Neuronal stem cell (in vitro differentiated cells): Measurements from ENCODE around the gene TBX6.

Experiments used
- DNase-seq: peaks from one replicate; pipeline ENCODE4 v3.0.0-alpha.2; 2013; ENCODE audit warnings: low spot score
- H2AFZ ChIP-seq: one replicate; pipeline ENCODE4 v1.6.1; 2013; ENCODE audit warnings: mild to moderate bottlenecking, low read length, inconsistent platforms
- H2AK5ac ChIP-seq: 2 replicates; pipeline ENCODE4 v1.6.1; 2013; ENCODE audit warnings: low read depth, mild to moderate bottlenecking, inconsistent platforms, low read length, moderate library complexity, mixed read lengths
- H2BK120ac ChIP-seq: 2 replicates; pipeline ENCODE4 v1.6.1; 2013; ENCODE audit warnings: low read depth, mild to moderate bottlenecking, inconsistent platforms, low read length, moderate library complexity, mixed read lengths
- H2BK12ac ChIP-seq: one replicate; pipeline ENCODE4 v1.6.1; 2013; ENCODE audit warnings: low read length, inconsistent platforms
- H2BK15ac ChIP-seq: 2 replicates; pipeline ENCODE4 v1.6.1; 2013; ENCODE audit warnings: mild to moderate bottlenecking, low read length, inconsistent platforms, mixed read lengths
- H2BK5ac ChIP-seq: one replicate; pipeline ENCODE4 v1.6.1; 2013; ENCODE audit warnings: inconsistent platforms, mild to moderate bottlenecking, low read length, moderate library complexity
- H3K14ac ChIP-seq: one replicate; pipeline ENCODE4 v1.6.1; 2013; ENCODE audit warnings: low read length, inconsistent platforms
- H3K18ac ChIP-seq: 2 replicates; pipeline ENCODE4 v1.6.1; 2013; ENCODE audit warnings: low read length, inconsistent platforms
- H3K23ac ChIP-seq: 2 replicates; pipeline ENCODE4 v1.6.1; 2013; ENCODE audit warnings: low read depth, mild to moderate bottlenecking, mixed read lengths, low read length, inconsistent platforms; ENCODE audit not compliant: poor library complexity
- H3K27ac ChIP-seq: replicated peaks from 3 replicates; pipeline ENCODE4 v1.5.1; 2013; ENCODE audit warnings: low read length, inconsistent platforms
- H3K27me3 ChIP-seq, 3 experiments: 2 replicates each; pipeline ENCODE4 v1.6.1; 2013; ENCODE audit warnings: low read length in 3 of 3, mild to moderate bottlenecking in 2 of 3, inconsistent platforms in 1 of 3, low read depth in 1 of 3, mixed read lengths in 1 of 3, moderate library complexity in 1 of 3; ENCODE audit not compliant: control insufficient read depth in 3 of 3, insufficient read depth in 3 of 3
- H3K36me3 ChIP-seq, 2 donors: replicated peaks in 1 of 2; 2 replicates each; pipeline ENCODE4 v1.6.1; 2013; ENCODE audit warnings: low read length in 2 of 2; ENCODE audit not compliant: control insufficient read depth in 2 of 2, insufficient read depth in 2 of 2
- H3K4ac ChIP-seq: 2 replicates; pipeline ENCODE4 v1.6.1; 2013; ENCODE audit warnings: inconsistent platforms, mild to moderate bottlenecking, low read length, moderate library complexity
- H3K4me1 ChIP-seq, 2 donors: 1 replicate in 1 of 2; 2 replicates in 1 of 2; pipeline ENCODE4 v1.6.1; 2013; ENCODE audit warnings: low read length in 2 of 2, low read depth in 1 of 2; ENCODE audit not compliant: control insufficient read depth in 2 of 2, insufficient read depth in 1 of 2
- H3K4me2 ChIP-seq: one replicate; pipeline ENCODE4 v1.6.1; 2013; ENCODE audit warnings: mild to moderate bottlenecking, low read length, inconsistent platforms; ENCODE audit not compliant: insufficient read depth, poor library complexity, severe bottlenecking
- H3K4me3 ChIP-seq, 2 donors: 2 replicates each; pipeline ENCODE4 v1.5.1; 2013; ENCODE audit warnings: low read length in 2 of 2, mild to moderate bottlenecking in 2 of 2, inconsistent platforms in 1 of 2, moderate library complexity in 1 of 2
- H3K79me1 ChIP-seq: one replicate; pipeline ENCODE4 v1.6.1; 2013; ENCODE audit warnings: low read depth, mild to moderate bottlenecking, inconsistent platforms, low read length, moderate library complexity
- H3K9ac ChIP-seq: one replicate; pipeline ENCODE4 v1.6.1; 2013; ENCODE audit warnings: mild to moderate bottlenecking, low read depth, low read length, inconsistent platforms; ENCODE audit not compliant: poor library complexity
- H3K9me3 ChIP-seq, 2 donors: replicated peaks in 1 of 2; 2 replicates each; pipeline versions ENCODE3 to v1.6.1; 2013; ENCODE audit warnings: low read length in 2 of 2, mild to moderate bottlenecking in 2 of 2, inconsistent platforms in 1 of 2, low read depth in 1 of 2, mixed read lengths in 1 of 2, moderate library complexity in 1 of 2; ENCODE audit not compliant: control insufficient read depth in 2 of 2, insufficient read depth in 1 of 2
- H4K8ac ChIP-seq: one replicate; pipeline ENCODE4 v1.6.1; 2013; ENCODE audit warnings: low read depth, mild to moderate bottlenecking, inconsistent platforms, low read length, moderate library complexity
- H4K91ac ChIP-seq: one replicate; pipeline ENCODE4 v1.6.1; 2013; ENCODE audit warnings: low read length, low read depth, mild to moderate bottlenecking, inconsistent platforms; ENCODE audit not compliant: poor library complexity
- WGBS, 2 donors: extraction: QIAGEN DNeasy Blood & Tissue Kit; methylation state at CpG; one replicate each; pipeline ENCODE4 v1.1.7; 2013; ENCODE audit warnings: missing lambda C conversion rate in 2 of 2, mixed read lengths in 1 of 2; ENCODE audit not compliant: insufficient read length in 2 of 2, insufficient replicate concordance in 1 of 2; ENCODE audit errors: extremely low coverage in 2 of 2; 5-methylcytosine and 5-hydroxymethylcytosine counted together

The TBX6 gene

GRCh38 chr16:30082545-30083090 is 9.1 kb downstream of the TBX6 start:
- Histone ChIP-seq H3K4ac (no peak overlapping the region), H3K36me3 (peaks cover 60 to 75% of the 10 kb centered on the region in 2 donors), H3K9me3 (peaks cover 0 to 3% of the 10 kb centered on the region in 2 donors), H2AFZ (no peak overlapping the region), H3K9ac (no peak overlapping the region), H3K79me1 (peaks cover 13% of the 10 kb centered on the region), H4K91ac (no peak overlapping the region), H3K14ac (no peak overlapping the region), H3K4me1 (no peaks in the 10 kb centered on the region), H2AK5ac (no peak overlapping the region), H2BK120ac (no peak overlapping the region), H3K4me2 (no peak overlapping the region), H3K27me3 (no peaks in the 10 kb centered on the region), H2BK5ac (no peak overlapping the region), H3K27ac (no peak overlapping the region), H3K18ac (no peak overlapping the region), H3K4me3 (no peak overlapping the region), H2BK15ac (no peak overlapping the region), H2BK12ac (no peak overlapping the region), H4K8ac (no peak overlapping the region), H3K23ac (peak overlapping the region; percentile 3)
- no CpG with 5 or more reads among the region's 20 CpGs for WGBS, 2 donors
- no peak for DNase-seq

GRCh38 chr16:30079480-30079879 is 12.2 kb downstream of the TBX6 start:
- H3K14ac ChIP-seq, result no peak overlapping the region
- no peaks in the 10 kb centered on the region for H3K9me3 ChIP-seq
- peaks cover 19% of the 10 kb centered on the region for H3K79me1 ChIP-seq
- H2BK120ac ChIP-seq, result no peak overlapping the region
- peaks cover 4 to 6% of the 10 kb centered on the region in 2 donors for H3K4me1 ChIP-seq
- H3K4me2 ChIP-seq, result no peak overlapping the region
- no peak overlapping the region for H2BK12ac ChIP-seq
- H3K4me3 ChIP-seq, result no peak overlapping the region
- no peak overlapping the region for H3K9ac ChIP-seq
- H3K23ac ChIP-seq, result no peak overlapping the region
- no peak overlapping the region for H4K8ac ChIP-seq
- no peak overlapping the region for H2BK15ac ChIP-seq
- peaks cover 52 to 73% of the 10 kb centered on the region in 2 donors for H3K36me3 ChIP-seq
- DNase-seq, result no peak
- WGBS, 2 donors, result no CpG with 5 or more reads among the region's 7 CpGs
- H3K27ac ChIP-seq, result no peak overlapping the region
- H3K4ac ChIP-seq, result no peak overlapping the region
- peaks cover 0 to 2% (median 0%) of the 10 kb centered on the region in 3 experiments for H3K27me3 ChIP-seq
- H3K18ac ChIP-seq, result no peak overlapping the region
- no peak overlapping the region for H2AK5ac ChIP-seq
- H4K91ac ChIP-seq, result no peak overlapping the region
- H2BK5ac ChIP-seq, result no peak overlapping the region
- H2AFZ ChIP-seq, result no peak overlapping the region

DNA sequence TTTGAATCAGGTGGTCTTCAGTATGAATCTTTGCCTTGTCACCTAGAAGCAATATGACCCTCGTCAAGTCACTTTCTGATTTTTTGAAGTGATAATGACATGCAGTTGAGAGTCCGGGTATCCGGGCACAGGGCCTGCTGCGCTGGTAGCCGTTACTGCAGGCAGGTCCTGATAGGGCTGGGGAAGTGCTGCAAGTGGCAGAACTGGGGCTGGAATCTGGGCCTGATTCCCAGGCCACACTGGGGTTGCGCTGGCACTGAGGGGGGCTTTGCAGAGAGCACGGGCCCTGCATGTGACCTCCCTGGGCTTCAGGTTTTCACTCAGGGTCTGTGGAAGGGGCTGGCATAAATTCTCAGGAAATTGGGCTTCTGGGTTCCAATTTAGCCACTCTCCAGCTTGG is 13.0 kb downstream of the TBX6 start:
- H3K36me3 ChIP-seq, result peaks cover 45 to 65% of the 10 kb centered on the region in 2 donors

GRCh38 chr16:30077656-30078055 is 14.1 kb downstream of the TBX6 start:
- no CpG with 5 or more reads among the region's 6 CpGs for WGBS, 2 donors
- H3K4me3 ChIP-seq, result peak overlapping the region in 1 of 2 donors; percentile 13
- H3K27ac ChIP-seq, result no peak overlapping the region

More for the DNA sequence above, 13.0 kb downstream of the TBX6 start:
- H2BK5ac ChIP-seq, result no peak overlapping the region
- H3K27ac ChIP-seq, result no peak overlapping the region
- no peak overlapping the region for H2AK5ac ChIP-seq
- no peak overlapping the region for H3K4me3 ChIP-seq
- H3K27me3 ChIP-seq, result peaks cover 0 to 2% (median 0%) of the 10 kb centered on the region in 3 experiments
- no peak for DNase-seq
- H2BK120ac ChIP-seq, result no peak overlapping the region
- no peak overlapping the region for H4K91ac ChIP-seq
- H2AFZ ChIP-seq, result no peak overlapping the region
- no peak overlapping the region for H3K23ac ChIP-seq
- H3K9ac ChIP-seq, result no peak overlapping the region
- no peak overlapping the region for H2BK15ac ChIP-seq
- H3K4me2 ChIP-seq, result no peak overlapping the region
- H2BK12ac ChIP-seq, result no peak overlapping the region
- no peaks in the 10 kb centered on the region for H3K9me3 ChIP-seq
- H3K18ac ChIP-seq, result no peak overlapping the region
- no CpG with 5 or more reads among the region's 7 CpGs for WGBS, 2 donors
- H3K14ac ChIP-seq, result no peak overlapping the region
- no peak overlapping the region for H4K8ac ChIP-seq
- no peak overlapping the region for H3K4ac ChIP-seq
- peaks cover 19% of the 10 kb centered on the region for H3K79me1 ChIP-seq
- H3K4me1 ChIP-seq, result peaks cover 4 to 6% of the 10 kb centered on the region in 2 donors

More at GRCh38 chr16:30077656-30078055, 14.1 kb downstream of the TBX6 start:
- no peak overlapping the region for H4K91ac ChIP-seq
- no peak overlapping the region for H3K4me2 ChIP-seq
- H3K14ac ChIP-seq, result no peak overlapping the region
- peaks cover 34 to 58% of the 10 kb centered on the region in 2 donors for H3K36me3 ChIP-seq
- no peak overlapping the region for H2AFZ ChIP-seq
- peaks cover 4 to 6% of the 10 kb centered on the region in 2 donors for H3K4me1 ChIP-seq
- no peak overlapping the region for H2AK5ac ChIP-seq
- no peak overlapping the region for H2BK5ac ChIP-seq
- no peak overlapping the region for H2BK120ac ChIP-seq
- H3K27me3 ChIP-seq, result peaks cover 0 to 2% (median 0%) of the 10 kb centered on the region in 3 experiments
- DNase-seq, result no peak
- no peak overlapping the region for H3K23ac ChIP-seq
- H3K18ac ChIP-seq, result no peak overlapping the region
- no peak overlapping the region for H2BK12ac ChIP-seq
- H3K9me3 ChIP-seq, result no peaks in the 10 kb centered on the region
- no peak overlapping the region for H3K4ac ChIP-seq
- H4K8ac ChIP-seq, result no peak overlapping the region
- H3K9ac ChIP-seq, result no peak overlapping the region
- no peak overlapping the region for H2BK15ac ChIP-seq
- H3K79me1 ChIP-seq, result peaks cover 19% of the 10 kb centered on the region
